DND-41 (cell line): ENCODE data around the gene SPINK13.

Source experiments
- CTCF ChIP-seq: IDR thresholded peaks from 2 replicates; pipeline ENCODE4 v1.5.1; 2012; ENCODE audit warnings: borderline replicate concordance, low read length, moderate library complexity, mild to moderate bottlenecking; ENCODE audit not compliant: poor library complexity, severe bottlenecking; ENCODE audit errors: extremely low read depth
- EZH2 ChIP-seq: IDR thresholded peaks from 3 replicates; pipeline ENCODE4 v1.6.1; 2012; ENCODE audit warnings: borderline replicate concordance, low read depth, mild to moderate bottlenecking, moderate library complexity, low read length, inconsistent platforms; ENCODE audit not compliant: severe bottlenecking

- TF ChIP-seq CTCF (no peak), EZH2 (no peak)
Observed at GRCh38 chr5:148314731-148315130, 46.1 kb downstream of the SPINK13 start.
